ENCODE results near the gene WFIKKN2.

WFIKKN2 gene

DNA sequence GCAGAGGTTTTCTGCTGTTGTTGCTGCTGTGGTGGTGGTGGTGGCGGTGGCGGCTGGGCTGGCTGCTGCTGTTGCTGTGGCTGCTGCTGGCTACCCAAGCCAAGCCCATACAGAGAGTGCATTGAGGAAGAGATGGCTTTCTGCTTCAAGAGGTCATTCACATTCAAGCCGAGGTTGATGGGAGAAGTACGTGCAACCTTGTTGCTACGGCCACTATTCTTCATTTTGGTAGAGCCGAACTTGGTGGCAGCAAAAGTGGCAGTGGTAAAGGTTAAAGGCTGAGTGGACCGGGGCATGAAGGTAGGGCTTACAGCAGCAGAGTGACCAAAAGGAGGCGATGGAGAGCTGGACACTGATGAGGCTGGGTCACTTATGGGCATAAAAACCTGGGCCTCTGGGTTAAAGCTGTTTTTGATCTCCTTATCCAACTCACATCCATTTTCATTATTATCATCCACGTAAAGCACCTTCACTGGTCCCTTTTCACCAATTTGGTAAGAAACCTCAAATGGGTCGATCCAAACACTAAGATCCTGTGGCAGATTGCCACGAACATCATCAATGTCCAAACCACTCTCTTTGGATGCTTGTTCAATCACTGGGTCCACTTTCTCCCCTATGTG is 27.9 kb downstream of the WFIKKN2 start:
- no peak for DNase-seq (ENCODE audit: low read depth)
- in situ Hi-C loops (cut with HindIII; ENCODE audit: low sequenced_read_pairs) = no loop called here
- TF ChIP-seq, protein P1, sequence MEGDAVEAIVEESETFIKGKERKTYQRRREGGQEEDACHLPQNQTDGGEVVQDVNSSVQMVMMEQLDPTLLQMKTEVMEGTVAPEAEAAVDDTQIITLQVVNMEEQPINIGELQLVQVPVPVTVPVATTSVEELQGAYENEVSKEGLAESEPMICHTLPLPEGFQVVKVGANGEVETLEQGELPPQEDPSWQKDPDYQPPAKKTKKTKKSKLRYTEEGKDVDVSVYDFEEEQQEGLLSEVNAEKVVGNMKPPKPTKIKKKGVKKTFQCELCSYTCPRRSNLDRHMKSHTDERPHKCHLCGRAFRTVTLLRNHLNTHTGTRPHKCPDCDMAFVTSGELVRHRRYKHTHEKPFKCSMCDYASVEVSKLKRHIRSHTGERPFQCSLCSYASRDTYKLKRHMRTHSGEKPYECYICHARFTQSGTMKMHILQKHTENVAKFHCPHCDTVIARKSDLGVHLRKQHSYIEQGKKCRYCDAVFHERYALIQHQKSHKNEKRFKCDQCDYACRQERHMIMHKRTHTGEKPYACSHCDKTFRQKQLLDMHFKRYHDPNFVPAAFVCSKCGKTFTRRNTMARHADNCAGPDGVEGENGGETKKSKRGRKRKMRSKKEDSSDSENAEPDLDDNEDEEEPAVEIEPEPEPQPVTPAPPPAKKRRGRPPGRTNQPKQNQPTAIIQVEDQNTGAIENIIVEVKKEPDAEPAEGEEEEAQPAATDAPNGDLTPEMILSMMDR (IDR thresholded peaks at IDR 0.05; ENCODE audit: low read depth, low read length, missing control alignments) = peak; percentile 69
- peak overlapping the region; percentile 72 for H3K4me3 ChIP-seq (ENCODE audit: low read depth, low read length)

DNA sequence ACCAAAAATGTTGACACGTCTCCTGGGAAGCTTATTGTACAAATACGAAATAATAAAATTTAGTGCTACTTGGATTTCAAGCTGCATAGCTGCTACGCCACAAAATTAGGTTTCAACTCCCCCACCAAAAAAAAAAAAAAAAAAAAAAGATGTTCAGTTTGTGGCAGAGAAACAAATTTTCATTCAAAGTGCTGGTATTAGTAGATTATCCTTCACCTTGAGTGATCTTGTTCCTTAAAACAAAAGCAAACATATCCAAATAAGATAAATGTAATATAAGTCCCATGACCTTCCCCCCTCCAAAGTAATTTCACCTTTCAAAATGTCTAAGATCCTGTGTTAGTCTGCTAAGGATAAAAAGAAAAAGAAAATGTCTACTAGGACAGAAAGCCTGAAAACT is 28.5 kb downstream of the WFIKKN2 start:
- peak overlapping the region; percentile 72 for H3K4me3 ChIP-seq (ENCODE audit: low read depth, low read length)
- TF ChIP-seq, protein P1 (IDR thresholded peaks at IDR 0.05; ENCODE audit: low read depth, low read length, missing control alignments) = no peak
- in situ Hi-C loops (cut with HindIII; ENCODE audit: low sequenced_read_pairs) = no loop called here
- no peak for DNase-seq (ENCODE audit: low read depth)

DNA sequence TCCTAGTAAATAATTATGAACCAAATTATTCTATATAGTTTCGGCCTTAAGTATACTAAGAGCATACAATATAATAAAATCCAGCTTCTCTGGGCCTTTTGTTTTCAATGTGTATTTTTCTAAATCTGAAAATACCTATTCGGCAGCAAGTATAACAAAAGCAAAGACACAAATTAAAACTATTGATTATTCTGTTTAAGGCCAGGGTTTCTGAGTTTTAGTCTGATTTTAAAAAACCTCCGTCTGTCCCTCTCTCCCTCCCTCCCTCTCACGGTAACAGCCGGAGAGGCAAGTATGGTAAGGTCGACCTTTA is 29.3 kb downstream of the WFIKKN2 start:
- TF ChIP-seq, protein P1 (IDR thresholded peaks at IDR 0.05; ENCODE audit: low read depth, low read length, missing control alignments) = no peak
- peak overlapping the region; percentile 72 for H3K4me3 ChIP-seq (ENCODE audit: low read depth, low read length)
- in situ Hi-C loops (cut with HindIII; ENCODE audit: low sequenced_read_pairs) = loop anchor here (5.0 kb wide), 1 partner anchor 83 kb away; no protein-coding TSS in a partner anchor
- no peak for DNase-seq (ENCODE audit: low read depth)

DNA sequence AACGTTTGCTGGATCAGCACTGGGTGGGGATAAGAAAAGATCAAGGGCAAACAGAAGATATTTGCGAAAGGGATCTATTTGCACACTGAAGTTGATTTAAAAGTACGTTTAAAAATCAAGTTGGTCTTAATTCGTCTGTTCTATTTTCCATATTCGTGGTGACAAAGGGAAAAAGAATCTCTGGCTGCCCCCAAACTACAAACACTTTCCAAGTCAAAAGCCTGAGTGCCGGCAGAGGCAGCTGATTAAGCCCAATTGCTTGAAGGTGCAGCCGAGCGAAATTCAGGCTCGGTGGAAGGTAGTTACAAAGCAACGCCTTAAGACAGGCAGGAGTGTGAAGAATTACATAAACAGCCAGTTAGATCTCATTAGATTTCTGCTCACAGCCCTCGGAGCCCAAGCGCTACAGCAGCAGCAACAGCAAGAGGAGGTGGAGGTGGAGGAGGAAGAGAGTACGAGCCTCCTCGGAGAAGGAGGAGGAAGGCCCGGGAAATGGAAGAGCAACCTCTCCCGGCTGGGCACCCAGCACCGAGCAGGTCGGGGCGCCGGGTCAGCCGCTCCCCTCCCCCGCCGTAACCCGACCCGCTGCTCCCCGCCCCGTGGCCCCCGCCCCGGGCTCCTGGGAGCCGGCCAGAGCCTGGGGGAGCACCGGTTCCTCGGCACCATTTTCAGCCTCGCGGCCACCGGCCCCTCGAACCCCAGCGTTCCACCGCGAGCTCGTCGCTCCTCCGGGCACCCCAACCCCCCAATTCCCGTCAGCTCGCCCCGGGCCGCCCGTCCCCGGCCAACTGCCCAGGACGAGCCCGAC is 29.9 kb downstream of the WFIKKN2 start:
- DNase-seq (ENCODE audit: low read depth) = peak; percentile 23
- peak overlapping the region; percentile 72 for H3K4me3 ChIP-seq (ENCODE audit: low read depth, low read length)
- TF ChIP-seq, protein P1 (IDR thresholded peaks at IDR 0.05; ENCODE audit: low read depth, low read length, missing control alignments) = peak; percentile 2
- in situ Hi-C loops (cut with HindIII; ENCODE audit: low sequenced_read_pairs) = loop anchor here (5.0 kb wide), 1 partner anchor 82 kb away; no protein-coding TSS in a partner anchor

DNA sequence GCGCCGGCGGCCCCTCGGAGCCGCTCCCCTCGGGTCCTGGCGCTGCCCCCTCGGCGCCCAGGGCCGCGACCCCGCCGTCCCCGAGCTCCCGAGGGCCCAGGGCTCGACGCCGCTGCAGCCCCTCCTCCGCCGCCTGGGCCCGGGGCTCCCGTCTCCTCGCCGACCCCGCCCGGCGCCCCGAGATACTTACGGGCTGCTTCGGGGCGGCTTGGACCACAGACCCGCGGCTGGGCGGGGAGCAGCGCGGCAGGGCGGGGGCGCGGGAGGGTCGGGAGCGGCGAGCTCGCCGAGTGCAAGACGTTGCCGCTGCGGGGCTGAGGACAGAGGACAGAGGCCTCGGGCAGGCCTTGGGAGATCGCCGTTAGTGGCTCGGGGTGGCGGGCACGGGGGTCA is 30.5 kb downstream of the WFIKKN2 start:
- DNase-seq (ENCODE audit: low read depth) = no peak
- TF ChIP-seq, protein P1 (IDR thresholded peaks at IDR 0.05; ENCODE audit: low read depth, low read length, missing control alignments) = no peak
- in situ Hi-C loops (cut with HindIII; ENCODE audit: low sequenced_read_pairs) = loop anchor here (5.0 kb wide), 1 partner anchor 81 kb away; no protein-coding TSS in a partner anchor
- peak overlapping the region; percentile 72 for H3K4me3 ChIP-seq (ENCODE audit: low read depth, low read length)

DNA sequence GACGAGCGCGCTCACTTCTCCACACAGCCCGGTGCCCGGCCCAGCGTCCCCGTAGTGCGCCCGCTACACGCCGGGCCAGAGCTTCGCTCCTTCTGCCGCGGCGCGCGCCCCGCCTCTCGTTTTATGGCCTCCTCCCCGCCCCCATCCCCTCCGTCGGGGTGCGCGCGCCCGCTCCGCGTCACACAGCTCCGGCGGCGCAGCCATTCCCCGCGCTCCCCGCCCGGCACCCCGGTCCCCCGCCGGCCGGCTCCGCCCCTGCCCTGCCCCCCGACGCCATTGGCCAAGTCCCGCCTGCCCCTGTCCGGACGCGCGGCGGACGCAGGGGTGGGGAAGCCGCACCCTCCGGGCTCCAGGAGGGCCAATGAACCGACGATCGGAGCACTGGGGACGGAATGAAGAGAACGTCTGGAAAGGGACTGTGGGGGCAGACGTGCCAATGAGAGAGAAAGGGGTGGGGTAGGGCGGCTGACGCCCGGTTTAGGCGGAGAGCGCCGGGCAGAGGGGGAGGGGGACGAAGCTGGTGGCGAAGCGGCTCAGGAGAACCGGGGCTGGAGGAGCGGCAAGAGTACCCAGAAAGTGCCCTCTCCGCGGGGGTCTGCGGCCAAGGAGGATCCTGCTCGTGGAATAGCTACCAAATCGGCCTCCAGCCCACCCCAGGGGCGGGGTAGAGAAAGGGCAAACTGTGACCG is 31.0 kb downstream of the WFIKKN2 start, which contains the start of gene TOB1:
TOB1 (minus strand) TSS at position 94 of the 689 bp plus-strand sequence. CDS start 2,337 bp downstream, outside the sequence.
- TF ChIP-seq, protein P1 (IDR thresholded peaks at IDR 0.05; ENCODE audit: low read depth, low read length, missing control alignments) = no peak
- peak within 1 kb of the TSS; percentile 72 for H3K4me3 ChIP-seq (ENCODE audit: low read depth, low read length)
- in situ Hi-C loops (cut with HindIII; ENCODE audit: low sequenced_read_pairs) = loop anchor here (5.0 kb wide), 1 partner anchor 81 kb away; no protein-coding TSS in a partner anchor
- DNase-seq (ENCODE audit: low read depth) = peak; percentile 77
